HCT116 (cell line): ENCODE measurements around the gene PIK3R6. TPM values are rescaled to one million over a fixed set of nuclear protein-coding genes. Genes with fewer than 3 reads are reported as not detected.

Experiments used
- ATAC-seq: fragments of 200-7000 bp; cut with Tn5 transposase; 2 replicates; pipeline ENCODE4 v1.9.1; 2020; ENCODE audit warnings: mild to moderate bottlenecking, moderate library complexity
- BruUV-seq: library from RNA; stranded (reverse); fragments of 400-500 nt; replicated peaks from 2 replicates; lab custom pipeline; 2021; lab: Mats Ljungman, UMichigan
- CTCF ChIA-PET: fragments of 300-600 bp; sonication (Branson Sonifier 250); formaldehyde crosslinking; loops from one replicate; lab custom pipeline; 2021; ENCODE audit warnings: antibody characterized with exemption; lab: Charles Lee
- POLR2A ChIA-PET: fragments of 300-600, 350-600 bp; sonication (Branson Sonifier 250); formaldehyde crosslinking; loops from one replicate; lab custom pipeline; 2021; ENCODE audit warnings: antibody characterized with exemption; lab: Charles Lee
- RAD21 ChIA-PET, 2 experiments: fragments of 300-600 bp; sonication (Branson Sonifier 250); formaldehyde crosslinking; loops; one replicate each; lab custom pipeline; 2023; ENCODE audit warnings: low total read pairs in 2 of 2; ENCODE audit not compliant: uncharacterized antibody in 2 of 2, unreplicated experiment in 2 of 2, low non-redundant PET in 1 of 2; lab: Charles Lee
- DNase-seq: peaks from one replicate; pipeline ENCODE4 v3.0.0-alpha.2; 2010; ENCODE audit warnings: low read depth, low spot score
- H2AFZ ChIP-seq: fragments of 200-600 bp; shearing (Covaris generic), sonication (generic); 2 replicates; pipeline ENCODE4 v1.6.1; 2017; ENCODE audit warnings: low read depth, mixed run types, mixed read lengths, antibody characterized with exemption, low read length; ENCODE audit not compliant: poor library complexity, severe bottlenecking
- H3K27ac ChIP-seq: 2 replicates; pipeline ENCODE4 v1.5.1; 2012; ENCODE audit warnings: low read depth, low read length
- H3K27me3 ChIP-seq: fragments of 200-600 bp; sonication (generic); 2 replicates; pipeline ENCODE4 v1.6.1; 2016; ENCODE audit warnings: mixed run types, low read length, mixed read lengths; ENCODE audit not compliant: insufficient read depth
- H3K36me3 ChIP-seq, 2 experiments: fragments of 200-500 bp in 1 of 2; fragments of 200-600 bp in 1 of 2; sonication (Bioruptor generic) in 1 of 2; sonication (generic) in 1 of 2; 2 replicates each; pipeline versions ENCODE4 v1.5.1 to v1.6.1; 2014 to 2016; ENCODE audit warnings: low read length in 2 of 2, inconsistent platforms in 1 of 2, mixed read lengths in 1 of 2, mixed run types in 1 of 2; ENCODE audit not compliant: insufficient read depth in 2 of 2, control insufficient read depth in 1 of 2
- H3K4me1 ChIP-seq, 2 experiments: fragments of 200-600 bp in 1 of 2; sonication (generic) in 1 of 2; 2 replicates each; pipeline versions ENCODE4 v1.5.1 to v1.6.1; 2012 to 2017; ENCODE audit warnings: low read length in 2 of 2, inconsistent platforms in 1 of 2, mild to moderate bottlenecking in 1 of 2, mixed read lengths in 1 of 2, mixed run types in 1 of 2, moderate library complexity in 1 of 2; ENCODE audit not compliant: insufficient read depth in 2 of 2, control insufficient read depth in 1 of 2
- H3K4me2 ChIP-seq: fragments of 200-600 bp; sonication (generic); 2 replicates; pipeline ENCODE4 v1.6.1; 2017; ENCODE audit warnings: mixed run types, low read length, mixed read lengths
- H3K4me3 ChIP-seq, 2 experiments: fragments of 200-600 bp in 1 of 2; sonication (generic) in 1 of 2; replicated peaks in 1 of 2; 2 replicates each; pipeline ENCODE4 v1.5.1; 2011 to 2016; ENCODE audit warnings: low read length in 2 of 2, control low read depth in 1 of 2, low read depth in 1 of 2, mild to moderate bottlenecking in 1 of 2, mixed read lengths in 1 of 2, mixed run types in 1 of 2
- H3K79me2 ChIP-seq: fragments of 200-600 bp; sonication (generic); 2 replicates; pipeline ENCODE4 v1.6.1; 2017; ENCODE audit warnings: mild to moderate bottlenecking, mixed run types, low read length, moderate library complexity, mixed read lengths; ENCODE audit not compliant: insufficient read depth
- H3K9ac ChIP-seq: fragments of 200-600 bp; sonication (generic); 2 replicates; pipeline ENCODE4 v1.6.1; 2016; ENCODE audit warnings: low read length, mixed read lengths
- H3K9me2 ChIP-seq: fragments of 200-600 bp; sonication (generic), shearing (Covaris generic); 2 replicates; pipeline ENCODE4 v1.6.1; 2017; ENCODE audit warnings: mixed run types, mild to moderate bottlenecking, moderate library complexity; ENCODE audit not compliant: insufficient read depth
- H3K9me3 ChIP-seq, 2 experiments: fragments of 200-500 bp in 1 of 2; fragments of 200-600 bp in 1 of 2; sonication (Bioruptor generic) in 1 of 2; sonication (generic) in 1 of 2; 2 replicates each; pipeline ENCODE4 v1.6.1; 2014 to 2017; ENCODE audit warnings: low read length in 2 of 2, mixed read lengths in 2 of 2, inconsistent platforms in 1 of 2, low read depth in 1 of 2, mild to moderate bottlenecking in 1 of 2, mixed run types in 1 of 2, moderate library complexity in 1 of 2; ENCODE audit not compliant: control insufficient read depth in 1 of 2, insufficient read depth in 1 of 2
- H4K20me1 ChIP-seq: fragments of 200-600 bp; sonication (generic), shearing (Covaris generic); 2 replicates; pipeline ENCODE4 v1.6.1; 2017; ENCODE audit warnings: mixed run types, mild to moderate bottlenecking, moderate library complexity; ENCODE audit not compliant: insufficient read depth
- CBX3 ChIP-seq: IDR thresholded peaks from 2 replicates; pipeline ENCODE4 v1.6.1; 2012; ENCODE audit warnings: low read depth
- FOSL1 ChIP-seq: IDR thresholded peaks from 2 replicates; pipeline ENCODE4 v1.6.1; 2012; ENCODE audit warnings: low read depth
- JUND ChIP-seq: IDR thresholded peaks from 2 replicates; pipeline ENCODE4 v1.6.1; 2012
- RAD21 ChIP-seq: IDR thresholded peaks from 2 replicates; pipeline ENCODE4 v1.6.1; 2012; ENCODE audit warnings: low read depth, mild to moderate bottlenecking
- SIN3A ChIP-seq: IDR thresholded peaks from 2 replicates; pipeline ENCODE4 v1.6.1; 2012; ENCODE audit warnings: low read depth
- SRF ChIP-seq: IDR thresholded peaks from 2 replicates; pipeline ENCODE4 v1.6.1; 2012; ENCODE audit warnings: low read depth
- TCF7L2 ChIP-seq: IDR thresholded peaks from 2 replicates; pipeline ENCODE4 v1.7.0; 2011; ENCODE audit warnings: borderline replicate concordance, inconsistent platforms; ENCODE audit not compliant: insufficient read depth, insufficient read length; ENCODE audit errors: extremely low read depth
- intact Hi-C: fragments of 100-400 bp; cut with micrococcal nuclease; formaldehyde crosslinking; loops from 2 replicates; pipeline ENCODE4 v1.10.0; 2022
- total RNA-seq: library from RNA; stranded (reverse); gene quantifications from one replicate; pipeline ENCODE4 v1.2.1, GENCODE V29; 2021; ENCODE audit not compliant: unreplicated experiment
- TF ChIP-seq, protein P1 (sequence below): IDR thresholded peaks from 2 replicates; pipeline ENCODE4 v1.6.1; 2012

PIK3R6 gene
- total RNA-seq, 1 experiment from 2014 or later, result 0.07 TPM

DNA sequence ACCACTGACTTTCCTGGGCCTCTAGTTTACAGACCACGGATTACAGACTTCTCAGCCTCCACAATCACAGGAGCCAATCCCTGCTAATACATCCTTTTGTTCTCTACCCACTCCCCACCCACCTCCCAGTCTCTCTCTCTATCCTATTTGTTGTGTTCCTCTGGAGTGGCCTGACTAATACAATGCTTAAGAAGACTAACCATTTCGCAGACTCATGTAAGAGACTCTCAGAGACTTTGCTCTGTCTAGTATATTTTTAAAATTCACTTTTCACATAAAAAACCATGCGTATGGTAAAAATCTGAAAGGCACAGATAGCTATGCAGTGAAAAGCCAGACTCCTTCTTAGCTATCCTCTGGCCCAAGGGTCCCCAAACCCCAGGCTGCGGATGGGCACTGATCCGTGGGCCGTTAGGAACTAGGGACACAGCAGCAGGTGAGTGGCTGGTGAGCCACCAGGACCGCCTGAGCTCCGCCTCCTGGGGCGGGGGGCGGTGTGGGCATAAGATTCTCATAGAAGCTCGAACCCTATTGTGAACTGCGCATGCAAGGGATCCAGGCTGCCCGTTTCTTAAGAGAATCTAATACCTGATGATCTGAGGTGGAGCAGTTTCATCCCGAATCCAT lies 7.6 kb downstream of the PIK3R6 start:
- Histone ChIP-seq H3K79me2 (no peaks in the 10 kb centered on the region), H3K36me3 (no peaks in the 10 kb centered on the region), H3K4me2 (no peak overlapping the region), H2AFZ (no peak overlapping the region), H3K9ac (no peak overlapping the region), H3K9me2 (no peaks in the 10 kb centered on the region), H3K4me3 (no peak overlapping the region), H4K20me1 (no peaks in the 10 kb centered on the region), H3K27me3 (0 out of 2 replicates have a peak, but pooled peaks cover 3% of the 10 kb centered on the region), H3K4me1 (no peaks in the 10 kb centered on the region), H3K27ac (no peak overlapping the region), H3K9me3 (no peaks in the 10 kb centered on the region)
- TF ChIP-seq JUND (no peak), SRF (no peak)
- TF ChIP-seq, protein P1, sequence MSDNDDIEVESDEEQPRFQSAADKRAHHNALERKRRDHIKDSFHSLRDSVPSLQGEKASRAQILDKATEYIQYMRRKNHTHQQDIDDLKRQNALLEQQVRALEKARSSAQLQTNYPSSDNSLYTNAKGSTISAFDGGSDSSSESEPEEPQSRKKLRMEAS, result no peak
- CTCF ChIA-PET, result interaction anchor here (0.6 kb wide), 1 partner anchor 695 kb away, joined by 5 read pairs; no protein-coding TSS in a partner anchor
- intact Hi-C loops, result no loop called here
- POLR2A ChIA-PET, result no interaction called here
- DNase-seq, result no peak
- no TSS peak for BruUV-seq
- RAD21 ChIA-PET, result interaction anchor here in 1 of 2 experiments (0.7 kb wide), 1 partner anchor 83 kb away, joined by 4 read pairs; no protein-coding TSS in a partner anchor
- ATAC-seq, result no peak

DNA sequence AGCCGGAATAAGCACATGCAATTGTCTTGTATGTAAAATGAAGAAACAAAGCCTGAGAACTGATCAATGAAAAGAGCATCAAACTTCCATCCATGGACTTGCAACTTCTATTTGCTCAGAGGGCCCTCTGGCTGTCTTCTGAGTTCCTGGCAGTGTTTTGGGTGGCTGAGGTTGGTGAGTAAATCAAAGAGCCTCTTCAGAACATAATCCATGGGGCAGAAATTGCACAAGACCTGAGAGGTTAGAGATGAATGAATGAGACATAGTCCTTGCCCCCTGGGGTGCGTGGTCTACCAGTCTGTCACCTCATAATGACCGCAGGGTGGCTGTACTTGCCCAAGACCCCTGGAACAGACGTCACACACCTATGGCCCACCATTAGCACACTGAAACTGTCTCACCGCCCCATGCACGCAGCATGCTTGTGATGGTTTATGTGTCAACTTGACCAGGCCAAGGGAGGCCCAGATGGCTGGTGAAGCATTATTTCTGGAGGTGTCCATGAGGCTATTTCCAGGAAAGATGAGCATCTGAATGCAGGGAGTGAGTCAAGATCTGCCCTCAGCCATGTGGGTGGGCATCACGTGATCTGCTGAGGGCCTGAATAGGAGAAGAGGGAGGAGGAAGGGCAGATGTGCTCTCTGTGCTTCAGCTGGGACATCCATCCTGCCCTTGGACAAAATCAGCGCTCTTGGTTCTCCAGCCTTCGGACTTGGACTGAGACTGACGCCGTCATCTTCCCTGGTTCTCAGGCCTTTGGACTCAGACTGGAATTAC lies 8.3 kb downstream of the PIK3R6 start:
- ATAC-seq (no peak), DNase-seq (no peak)
- no TSS peak for BruUV-seq
- intact Hi-C loops, result no loop called here
- Histone ChIP-seq H3K4me1 (no peaks in the 10 kb centered on the region), H3K4me2 (no peak overlapping the region), H3K79me2 (no peaks in the 10 kb centered on the region), H2AFZ (no peak overlapping the region), H3K36me3 (no peaks in the 10 kb centered on the region), H3K9ac (no peak overlapping the region), H3K27me3 (0 out of 2 replicates have a peak, but pooled peaks cover 3% of the 10 kb centered on the region), H4K20me1 (no peaks in the 10 kb centered on the region), H3K4me3 (no peak overlapping the region), H3K9me3 (no peaks in the 10 kb centered on the region), H3K27ac (no peak overlapping the region), H3K9me2 (no peaks in the 10 kb centered on the region)
- ChIA-PET CTCF (no interaction called here), POLR2A (no interaction called here), RAD21 (interaction anchor here in 1 of 2 experiments (0.7 kb wide), 1 partner anchor 82 kb away, joined by 4 read pairs; no protein-coding TSS in a partner anchor)
- TF ChIP-seq TCF7L2, result no peak
- no peak for TF ChIP-seq CBX3
- TF ChIP-seq RAD21, result no peak
- no peak for TF ChIP-seq SIN3A
- no peak for TF ChIP-seq FOSL1
